Activated naive CD8-positive, alpha-beta T cell (primary cell): ENCODE results near the gene DBX1.
A peak's percentile ranks its signal among the peaks of the same experiment; 100 is the strongest.
"Not testable (repeated sequence)": the region's sequence is repeated elsewhere in the genome, so short reads cannot be mapped to it uniquely, and the experiment has no call there.

Experiments
- H3K27ac Mint-ChIP-seq: one replicate; pipeline ENCODE4 v1.8.0; 2021; ENCODE audit warnings: mixed read lengths
- H3K27me3 Mint-ChIP-seq: one replicate; pipeline ENCODE4 v1.8.0; 2021; ENCODE audit warnings: mixed read lengths
- H3K36me3 Mint-ChIP-seq: one replicate; pipeline ENCODE4 v1.8.0; 2021; ENCODE audit warnings: mixed read lengths
- H3K4me1 Mint-ChIP-seq: one replicate; pipeline ENCODE4 v1.8.0; 2021; ENCODE audit warnings: low read depth, mixed read lengths
- H3K4me3 Mint-ChIP-seq: one replicate; pipeline ENCODE4 v1.8.0; 2021; ENCODE audit warnings: mild to moderate bottlenecking, mixed read lengths
- H3K9me3 Mint-ChIP-seq: one replicate; pipeline ENCODE4 v1.8.0; 2021; ENCODE audit warnings: low read depth, mixed read lengths

Gene DBX1, protein sequence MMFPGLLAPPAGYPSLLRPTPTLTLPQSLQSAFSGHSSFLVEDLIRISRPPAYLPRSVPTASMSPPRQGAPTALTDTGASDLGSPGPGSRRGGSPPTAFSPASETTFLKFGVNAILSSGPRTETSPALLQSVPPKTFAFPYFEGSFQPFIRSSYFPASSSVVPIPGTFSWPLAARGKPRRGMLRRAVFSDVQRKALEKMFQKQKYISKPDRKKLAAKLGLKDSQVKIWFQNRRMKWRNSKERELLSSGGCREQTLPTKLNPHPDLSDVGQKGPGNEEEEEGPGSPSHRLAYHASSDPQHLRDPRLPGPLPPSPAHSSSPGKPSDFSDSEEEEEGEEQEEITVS

DNA sequence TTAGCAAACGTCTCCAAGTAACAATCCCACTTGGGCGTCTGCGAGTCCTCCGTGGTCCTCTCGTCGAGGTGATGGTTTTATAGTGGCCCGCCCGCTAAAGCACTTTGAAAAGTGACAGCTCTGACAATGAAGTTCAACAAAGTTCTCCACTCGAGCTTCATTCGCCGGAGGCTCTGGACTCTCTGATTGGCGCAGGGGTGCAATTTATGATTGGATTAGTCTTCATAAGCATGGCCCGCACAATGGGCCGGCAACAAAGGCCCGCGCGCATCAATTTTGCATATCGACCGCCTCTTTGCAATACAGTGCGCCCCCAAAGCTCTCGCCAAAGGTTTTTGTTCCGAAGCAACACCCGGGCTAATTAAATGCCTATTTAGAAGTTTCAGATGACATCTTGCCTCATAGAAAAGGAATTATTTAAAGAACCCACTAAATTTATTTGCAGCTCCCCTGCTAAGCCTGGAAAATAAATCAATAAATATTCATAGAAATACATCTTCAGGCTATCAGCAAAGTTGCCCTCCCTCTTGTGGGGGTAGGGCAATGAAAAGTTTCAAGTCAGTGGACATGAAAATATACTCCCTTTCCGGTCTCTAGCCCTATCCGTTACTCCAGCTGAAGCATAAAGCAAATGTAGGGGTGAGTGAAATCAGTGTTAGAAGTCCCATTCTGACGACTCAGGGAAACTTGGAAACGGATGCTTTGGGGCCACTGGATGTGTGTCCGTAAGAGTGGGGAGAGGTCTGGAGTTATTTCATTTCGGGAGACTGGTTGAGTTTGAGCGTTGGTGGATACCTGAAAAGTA lies at the start of gene DBX1:
Gene DBX1 (minus strand): TSS at position 51 of the 805 bp plus-strand sequence. CDS start 151 bp downstream, outside the sequence.
- H3K9me3 Mint-ChIP-seq, result no peaks in the 10 kb centered on the region
- peak within 1 kb of the TSS; percentile 24 for H3K27ac Mint-ChIP-seq
- peaks cover 47% of the 10 kb centered on the region for H3K4me1 Mint-ChIP-seq
- no peaks in the 10 kb centered on the region for H3K36me3 Mint-ChIP-seq
- peaks cover 59% of the 10 kb centered on the region for H3K27me3 Mint-ChIP-seq
- H3K4me3 Mint-ChIP-seq, result no peak within 1 kb of the TSS

DNA sequence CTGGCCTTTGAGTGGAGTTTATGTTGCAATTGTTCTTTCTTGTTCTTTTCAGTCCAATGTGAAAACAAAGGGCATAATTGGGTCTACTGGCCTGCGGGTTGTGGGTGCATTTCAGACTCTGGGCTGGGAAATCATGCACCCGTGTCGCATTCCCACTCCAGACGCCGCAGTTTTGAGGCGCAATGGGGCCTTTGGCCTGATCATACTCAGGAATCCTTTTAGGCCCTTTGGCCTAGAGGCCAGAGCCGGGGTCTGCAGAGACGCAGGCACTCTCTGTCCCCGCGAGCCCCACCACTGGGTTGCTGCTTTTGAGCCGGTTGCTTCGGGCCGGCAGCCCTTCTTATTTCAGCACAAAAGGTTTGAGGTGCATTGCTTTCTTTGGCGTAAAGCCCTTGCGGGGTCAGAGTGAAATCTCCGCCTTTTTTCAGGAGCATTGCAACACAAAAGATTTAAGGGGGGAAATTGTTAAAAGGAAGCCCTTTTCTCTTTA lies 48.4 kb upstream of the DBX1 start:
- Mint-ChIP-seq H3K27ac (no peak overlapping the region), H3K9me3 (peaks cover 3% of the 10 kb centered on the region), H3K4me3 (no peak overlapping the region), H3K27me3 (peaks cover 30% of the 10 kb centered on the region), H3K4me1 (no peaks in the 10 kb centered on the region), H3K36me3 (no peaks in the 10 kb centered on the region)

DNA sequence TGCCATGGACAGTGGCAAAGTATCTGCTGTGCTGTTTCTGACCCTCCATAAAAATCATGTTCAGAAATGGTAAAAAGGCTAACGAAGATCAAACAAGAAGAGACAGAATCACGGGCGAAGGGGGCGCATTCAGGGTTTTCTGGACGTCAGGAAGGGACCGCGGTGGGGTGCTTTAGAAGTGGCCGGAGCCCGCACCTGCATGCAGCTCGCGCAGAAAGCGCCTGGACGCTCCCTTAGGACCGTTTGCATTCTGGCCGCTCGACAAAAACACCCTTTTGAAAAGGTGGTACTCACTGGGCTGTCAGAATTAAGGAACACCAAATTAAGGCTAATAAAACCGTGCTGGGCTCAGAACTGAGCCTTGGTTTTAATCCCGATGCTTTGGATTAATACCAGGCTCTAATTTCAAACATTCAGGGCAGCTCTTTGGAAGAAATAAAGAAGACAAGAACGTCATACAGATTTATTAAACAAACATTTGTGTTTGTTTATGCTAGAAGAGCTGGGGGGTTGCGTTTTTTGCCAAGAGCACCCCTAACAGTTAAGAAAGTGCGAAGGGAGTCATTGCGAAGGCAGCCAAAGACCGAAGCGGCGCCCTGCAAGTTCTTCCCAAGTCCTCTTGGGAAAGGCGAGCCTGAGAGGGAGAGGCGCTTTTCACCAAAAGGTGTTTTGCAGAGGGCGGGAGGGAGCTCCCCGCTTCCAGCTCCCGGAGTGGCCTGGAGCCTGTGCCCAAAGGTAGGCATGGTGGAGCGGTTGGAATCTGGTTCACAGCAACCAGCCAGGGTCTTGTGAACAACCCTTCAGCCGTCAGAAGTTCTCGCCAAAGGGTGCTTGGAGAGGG lies 47.7 kb upstream of the DBX1 start:
- no peaks in the 10 kb centered on the region for H3K4me1 Mint-ChIP-seq
- H3K27me3 Mint-ChIP-seq, result peaks cover 31% of the 10 kb centered on the region
- H3K27ac Mint-ChIP-seq, result no peak overlapping the region
- H3K9me3 Mint-ChIP-seq, result peaks cover 3% of the 10 kb centered on the region
- no peaks in the 10 kb centered on the region for H3K36me3 Mint-ChIP-seq
- no peak overlapping the region for H3K4me3 Mint-ChIP-seq

DNA sequence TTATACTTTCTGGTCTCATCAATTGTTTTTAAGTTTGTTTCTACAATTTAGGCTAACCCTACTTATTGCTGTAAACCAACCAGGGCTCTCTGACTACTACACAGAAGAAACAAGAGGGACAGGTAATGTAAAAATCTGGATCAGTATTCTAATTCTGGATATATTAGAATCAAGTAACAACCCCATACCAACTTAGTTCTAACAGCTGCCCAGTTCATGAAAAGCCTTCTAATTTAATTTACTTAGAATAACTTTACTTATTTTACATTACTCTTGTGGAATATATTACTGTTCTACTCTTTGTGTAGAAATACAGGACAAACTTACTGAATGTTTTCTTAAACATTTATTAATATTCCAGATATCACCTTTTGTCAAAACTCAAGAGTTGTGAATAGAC lies 45.5 kb upstream of the DBX1 start:
- no peak overlapping the region for H3K27ac Mint-ChIP-seq
- no peak overlapping the region for H3K4me3 Mint-ChIP-seq
- H3K27me3 Mint-ChIP-seq, result peaks cover 34% of the 10 kb centered on the region
- peaks cover 3% of the 10 kb centered on the region for H3K9me3 Mint-ChIP-seq
- no peaks in the 10 kb centered on the region for H3K36me3 Mint-ChIP-seq
- no peaks in the 10 kb centered on the region for H3K4me1 Mint-ChIP-seq

DNA sequence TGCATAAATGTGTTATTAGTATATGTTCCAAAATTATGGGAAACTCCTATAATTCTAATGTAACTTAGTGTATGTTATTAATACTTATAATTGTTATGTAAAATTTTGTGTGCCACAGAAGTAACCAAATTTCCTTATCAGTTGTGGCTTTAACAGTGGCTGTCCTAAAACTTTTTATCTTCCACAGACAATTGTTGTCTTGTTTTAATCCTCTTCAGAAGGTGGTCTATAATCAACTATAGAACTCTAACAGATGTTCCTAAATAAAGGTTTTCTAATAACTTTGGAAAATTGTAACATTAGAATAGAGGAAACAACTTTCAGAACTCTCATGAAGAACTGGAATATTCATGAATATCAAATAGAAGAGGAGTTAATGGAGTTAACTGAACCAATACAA lies 44.4 kb upstream of the DBX1 start:
- Mint-ChIP-seq H3K9me3 (peaks cover 3% of the 10 kb centered on the region), H3K4me1 (peaks cover 3% of the 10 kb centered on the region), H3K27ac (no peak overlapping the region), H3K4me3 (no peak overlapping the region), H3K36me3 (no peaks in the 10 kb centered on the region), H3K27me3 (peaks cover 31% of the 10 kb centered on the region)

DNA sequence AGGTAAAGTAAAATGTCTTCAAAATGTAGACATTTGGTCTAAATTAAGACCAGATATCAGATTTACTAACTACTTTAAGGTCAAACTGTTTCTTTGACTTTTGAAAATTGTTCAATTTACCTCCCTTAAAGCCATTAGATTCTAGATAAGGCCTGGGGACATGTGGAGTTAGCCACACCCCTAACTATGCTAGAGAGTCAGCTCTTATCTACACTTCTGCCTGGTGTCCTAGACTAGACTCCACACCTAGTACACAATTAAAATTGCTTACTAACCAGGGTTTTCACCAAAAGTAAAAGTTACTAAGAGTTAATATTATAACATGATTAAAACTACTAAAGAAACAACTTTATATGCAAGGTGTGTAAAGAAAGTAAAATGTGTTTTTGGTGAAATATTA lies 43.6 kb upstream of the DBX1 start:
- peaks cover 3% of the 10 kb centered on the region for H3K9me3 Mint-ChIP-seq
- no peak overlapping the region for H3K27ac Mint-ChIP-seq
- no peaks in the 10 kb centered on the region for H3K36me3 Mint-ChIP-seq
- H3K27me3 Mint-ChIP-seq, result peaks cover 29% of the 10 kb centered on the region
- H3K4me1 Mint-ChIP-seq, result peaks cover 3% of the 10 kb centered on the region
- no peak overlapping the region for H3K4me3 Mint-ChIP-seq

DNA sequence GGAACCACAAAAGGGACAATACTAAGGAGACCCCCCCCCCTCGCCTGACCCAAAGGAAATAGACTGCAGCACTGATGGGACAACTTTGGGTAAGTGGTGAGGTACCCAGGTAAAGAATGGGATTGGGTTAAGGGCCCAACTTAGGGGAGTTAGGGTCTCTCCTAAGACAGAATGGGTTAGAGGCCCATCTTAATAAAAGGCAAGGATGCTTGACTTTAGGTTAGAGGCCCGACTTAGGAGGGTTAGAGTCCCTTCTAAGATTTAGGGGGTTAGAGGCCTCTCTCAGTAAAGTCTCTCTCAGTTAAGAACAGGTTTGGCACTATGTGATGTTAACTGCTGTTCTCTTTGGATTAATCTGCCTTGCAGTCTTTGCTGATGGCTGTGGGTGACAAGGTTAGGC lies 41.0 kb upstream of the DBX1 start:
- Mint-ChIP-seq H3K36me3 (no peaks in the 10 kb centered on the region), H3K9me3 (peaks cover 3% of the 10 kb centered on the region), H3K4me3 (no peak overlapping the region), H3K27ac (no peak overlapping the region), H3K27me3 (peaks cover 24% of the 10 kb centered on the region), H3K4me1 (peaks cover 3% of the 10 kb centered on the region)

DNA sequence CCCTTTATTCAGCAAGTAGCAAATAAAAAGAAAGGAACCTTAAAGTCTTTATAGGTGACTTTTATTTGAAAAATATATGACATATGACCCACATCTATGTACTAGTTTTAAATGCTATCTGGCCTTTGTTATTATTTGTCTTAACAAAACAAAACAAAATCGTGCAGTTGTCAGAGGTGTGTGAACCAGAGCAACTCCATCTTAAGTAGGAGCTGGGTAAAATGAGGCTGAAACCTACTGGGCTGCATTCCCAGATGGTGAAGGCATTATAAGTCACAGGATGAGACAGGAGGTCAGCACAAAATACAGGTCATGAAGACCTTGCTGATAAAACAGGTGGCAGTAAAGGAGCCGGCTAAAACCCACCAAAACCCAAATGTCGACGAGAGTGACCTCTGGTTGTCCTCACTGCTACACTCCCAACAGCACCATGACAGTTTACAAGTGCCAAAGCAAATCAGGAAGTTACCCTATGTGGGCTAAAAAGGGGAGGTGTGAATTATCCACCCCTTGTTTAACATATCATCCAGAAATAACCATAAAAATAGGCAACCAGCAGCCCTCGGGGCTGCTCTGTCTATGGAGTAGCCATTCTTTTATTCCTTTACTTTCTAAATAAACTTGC lies 40.2 kb upstream of the DBX1 start:
- not testable (repeated sequence) for H3K36me3 Mint-ChIP-seq, H3K4me3 Mint-ChIP-seq, H3K27ac Mint-ChIP-seq, H3K4me1 Mint-ChIP-seq, H3K9me3 Mint-ChIP-seq
- H3K27me3 Mint-ChIP-seq, result peaks cover 23% of the 10 kb centered on the region

DNA sequence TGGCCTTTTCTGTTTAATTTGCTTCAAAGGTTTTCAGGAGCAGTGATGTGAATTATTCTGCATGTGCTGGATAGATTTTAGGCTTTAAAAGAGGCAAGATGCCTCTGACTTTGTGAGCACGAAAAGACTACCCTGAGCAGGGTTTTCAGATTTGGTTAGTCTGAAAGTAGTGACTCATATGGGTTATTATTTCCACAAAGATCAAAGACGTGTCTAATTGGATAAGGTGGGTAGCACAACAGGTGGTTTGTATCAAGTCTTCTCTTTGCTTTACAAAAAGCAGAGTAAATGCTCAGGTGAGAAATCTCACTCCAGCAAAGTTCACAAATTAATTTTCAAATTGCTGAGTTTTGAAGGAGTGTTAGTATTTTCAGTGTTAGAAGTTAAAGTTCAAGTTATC lies 37.6 kb upstream of the DBX1 start:
- Mint-ChIP-seq H3K27ac (no peak overlapping the region), H3K9me3 (no peaks in the 10 kb centered on the region), H3K36me3 (peaks cover 2% of the 10 kb centered on the region), H3K4me3 (no peak overlapping the region), H3K27me3 (peaks cover 26% of the 10 kb centered on the region), H3K4me1 (peaks cover 3% of the 10 kb centered on the region)

DNA sequence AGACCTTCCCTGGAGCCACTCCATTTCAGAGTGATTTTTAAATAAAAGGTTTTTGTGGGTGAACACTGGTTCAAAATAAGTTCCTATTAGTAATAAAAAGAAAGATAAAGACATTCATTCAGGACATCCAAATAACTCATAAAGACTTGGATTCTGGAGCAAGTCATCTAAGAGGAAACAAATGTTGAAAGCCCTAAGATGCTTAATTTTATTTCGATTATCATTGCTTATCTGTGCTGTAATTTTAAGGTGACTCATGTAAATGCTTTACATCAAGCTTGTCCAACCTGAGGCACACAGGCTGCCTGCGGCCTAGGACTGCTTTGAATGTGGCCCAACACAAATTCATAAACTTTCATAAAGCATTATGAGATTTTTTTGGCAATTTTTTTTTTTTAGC lies 34.2 kb upstream of the DBX1 start:
- H3K9me3 Mint-ChIP-seq, result no peaks in the 10 kb centered on the region
- peaks cover 19% of the 10 kb centered on the region for H3K27me3 Mint-ChIP-seq
- no peaks in the 10 kb centered on the region for H3K4me1 Mint-ChIP-seq
- H3K27ac Mint-ChIP-seq, result no peak overlapping the region
- H3K36me3 Mint-ChIP-seq, result peaks cover 2% of the 10 kb centered on the region
- no peak overlapping the region for H3K4me3 Mint-ChIP-seq

DNA sequence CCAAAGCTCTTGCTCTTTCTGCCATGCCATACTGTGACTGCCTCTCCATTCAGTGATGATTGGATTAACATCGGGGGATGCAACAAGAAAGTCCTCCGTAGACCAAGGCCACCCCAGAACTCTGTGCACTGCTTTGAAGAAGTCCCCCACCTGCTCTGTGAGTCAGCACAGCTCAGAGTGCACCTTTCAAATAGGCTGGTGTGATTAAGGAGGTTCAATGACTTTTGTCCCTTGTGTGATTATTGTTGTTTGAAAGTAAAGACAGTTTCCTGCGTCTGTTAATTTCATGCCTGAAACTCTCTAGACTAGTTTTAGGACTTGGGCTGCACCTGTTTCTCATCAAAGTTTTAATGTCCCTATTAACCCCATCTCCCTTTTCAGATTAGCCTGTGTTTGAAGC lies 33.0 kb upstream of the DBX1 start:
- Mint-ChIP-seq H3K4me1 (no peaks in the 10 kb centered on the region), H3K27ac (no peak overlapping the region), H3K9me3 (no peaks in the 10 kb centered on the region), H3K36me3 (peaks cover 2% of the 10 kb centered on the region), H3K4me3 (no peak overlapping the region), H3K27me3 (peaks cover 17% of the 10 kb centered on the region)

DNA sequence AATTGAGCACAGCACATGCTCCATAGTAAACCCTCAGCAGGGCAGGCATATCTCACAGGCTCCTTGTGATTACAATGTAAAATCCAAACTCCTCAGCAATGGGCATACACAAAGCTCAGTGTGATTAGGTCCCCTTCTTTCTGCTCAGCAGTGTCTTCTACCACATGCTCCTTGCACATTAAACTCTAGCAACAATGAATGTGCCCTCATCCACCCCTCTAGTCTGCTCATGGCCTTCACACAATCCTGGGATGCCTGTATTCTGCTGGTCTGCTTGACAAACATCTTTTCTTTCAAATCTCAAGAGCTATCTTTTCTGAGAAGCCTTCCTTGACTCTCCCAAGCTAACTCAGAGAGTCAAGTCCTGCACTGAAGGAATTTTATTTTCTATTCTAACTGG lies 32.4 kb upstream of the DBX1 start:
- Mint-ChIP-seq H3K36me3 (peaks cover 2% of the 10 kb centered on the region), H3K27me3 (peaks cover 14% of the 10 kb centered on the region), H3K4me1 (no peaks in the 10 kb centered on the region), H3K27ac (no peak overlapping the region), H3K9me3 (no peaks in the 10 kb centered on the region), H3K4me3 (no peak overlapping the region)

DNA sequence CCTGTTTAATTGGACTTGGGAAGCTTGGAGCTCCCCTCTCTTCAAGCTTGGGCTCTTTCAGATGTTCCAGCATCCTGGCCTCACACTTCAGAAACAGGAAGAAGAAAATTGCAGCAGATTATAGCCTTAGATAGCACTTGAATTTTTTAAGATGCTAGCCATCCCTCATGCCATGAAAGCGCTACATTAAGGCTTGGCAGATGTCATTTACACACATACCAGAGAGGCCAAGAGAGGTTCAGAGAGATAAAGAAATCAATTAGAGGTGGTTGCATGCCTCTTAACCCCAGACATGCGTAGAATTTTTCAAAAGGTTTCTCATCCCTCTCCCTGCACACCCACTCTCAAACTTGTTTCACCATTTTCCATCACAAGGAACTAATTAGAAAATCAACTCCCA lies 31.9 kb upstream of the DBX1 start:
- H3K9me3 Mint-ChIP-seq, result no peaks in the 10 kb centered on the region
- no peak overlapping the region for H3K4me3 Mint-ChIP-seq
- H3K27me3 Mint-ChIP-seq, result peaks cover 14% of the 10 kb centered on the region
- H3K36me3 Mint-ChIP-seq, result peaks cover 2% of the 10 kb centered on the region
- H3K4me1 Mint-ChIP-seq, result no peaks in the 10 kb centered on the region
- H3K27ac Mint-ChIP-seq, result no peak overlapping the region

DNA sequence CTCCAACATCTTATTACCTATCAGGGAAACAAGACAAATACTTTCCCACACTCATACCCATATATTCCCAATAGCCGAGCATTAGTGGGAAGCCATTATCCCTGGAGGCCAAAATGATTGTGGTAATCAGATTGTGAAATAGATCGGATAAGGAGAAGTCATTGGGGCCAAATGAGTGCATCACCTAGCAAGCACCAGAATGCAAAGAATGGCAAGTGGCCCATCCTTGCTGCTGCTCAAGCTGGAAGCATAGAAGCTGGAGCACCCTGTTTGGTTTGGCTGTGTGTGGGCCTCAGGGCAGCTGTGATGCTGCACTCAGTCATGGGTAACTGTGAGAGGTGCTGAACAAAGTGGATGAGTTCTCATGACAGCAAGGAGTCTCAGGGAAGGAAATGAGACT lies 18.7 kb upstream of the DBX1 start:
- no peaks in the 10 kb centered on the region for H3K9me3 Mint-ChIP-seq
- H3K4me1 Mint-ChIP-seq, result no peaks in the 10 kb centered on the region
- no peak overlapping the region for H3K27ac Mint-ChIP-seq
- H3K4me3 Mint-ChIP-seq, result no peak overlapping the region
- H3K27me3 Mint-ChIP-seq, result peaks cover 25% of the 10 kb centered on the region
- no peaks in the 10 kb centered on the region for H3K36me3 Mint-ChIP-seq
